ENCODE measurements around the gene ZNF316. TPM values are rescaled to one million over a fixed set of nuclear protein-coding genes. Genes with fewer than 3 reads are reported as not detected.

Gene ZNF316
- total RNA-seq, 1 donor from 2014 or later: 60.3 TPM

DNA sequence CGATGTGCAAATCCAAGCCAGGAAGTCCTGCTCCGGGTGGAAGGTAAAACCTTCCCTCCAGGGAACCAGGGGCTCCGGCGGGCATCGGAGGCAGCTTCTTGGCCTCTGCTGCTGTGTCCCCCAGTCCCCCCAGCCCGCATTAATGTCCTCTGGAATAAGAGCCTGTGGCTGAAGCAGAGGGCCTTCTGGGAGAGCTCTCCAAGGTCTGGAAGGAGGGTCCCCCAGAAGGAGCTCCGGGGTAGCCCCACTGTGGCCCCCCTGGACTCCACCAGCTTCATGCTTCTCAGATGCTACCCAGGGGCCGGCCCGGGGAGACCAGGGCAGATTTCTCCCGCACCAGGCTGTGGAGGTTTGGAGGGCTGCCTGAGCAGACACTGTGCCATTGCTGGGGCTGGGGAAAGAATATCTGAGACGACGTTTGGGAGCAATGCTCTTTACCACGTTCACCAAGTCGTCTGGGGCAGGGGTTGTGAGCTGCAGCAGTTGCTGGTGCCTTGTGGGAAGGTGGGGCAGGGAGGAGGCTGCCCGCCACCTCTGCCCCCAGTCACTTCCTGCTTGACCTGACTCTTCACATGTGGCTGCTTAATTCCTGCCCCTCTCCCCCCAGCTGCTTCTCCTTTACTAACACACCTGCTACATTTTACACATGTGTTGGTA is 13.4 kb upstream of the ZNF316 start:
- Histone ChIP-seq H3K27ac (no peak overlapping the region), H3K4me1 (no peaks in the 10 kb centered on the region), H3K36me3 (peaks cover 15 to 27% of the 10 kb centered on the region in 2 donors), H3K9me3 (no peaks in the 10 kb centered on the region), H3K27me3 (no peaks in the 10 kb centered on the region), H3K4me3 (no peak overlapping the region)
- intact Hi-C loops (cut with DNase I): no loop called here
- TF ChIP-seq, protein P1, sequence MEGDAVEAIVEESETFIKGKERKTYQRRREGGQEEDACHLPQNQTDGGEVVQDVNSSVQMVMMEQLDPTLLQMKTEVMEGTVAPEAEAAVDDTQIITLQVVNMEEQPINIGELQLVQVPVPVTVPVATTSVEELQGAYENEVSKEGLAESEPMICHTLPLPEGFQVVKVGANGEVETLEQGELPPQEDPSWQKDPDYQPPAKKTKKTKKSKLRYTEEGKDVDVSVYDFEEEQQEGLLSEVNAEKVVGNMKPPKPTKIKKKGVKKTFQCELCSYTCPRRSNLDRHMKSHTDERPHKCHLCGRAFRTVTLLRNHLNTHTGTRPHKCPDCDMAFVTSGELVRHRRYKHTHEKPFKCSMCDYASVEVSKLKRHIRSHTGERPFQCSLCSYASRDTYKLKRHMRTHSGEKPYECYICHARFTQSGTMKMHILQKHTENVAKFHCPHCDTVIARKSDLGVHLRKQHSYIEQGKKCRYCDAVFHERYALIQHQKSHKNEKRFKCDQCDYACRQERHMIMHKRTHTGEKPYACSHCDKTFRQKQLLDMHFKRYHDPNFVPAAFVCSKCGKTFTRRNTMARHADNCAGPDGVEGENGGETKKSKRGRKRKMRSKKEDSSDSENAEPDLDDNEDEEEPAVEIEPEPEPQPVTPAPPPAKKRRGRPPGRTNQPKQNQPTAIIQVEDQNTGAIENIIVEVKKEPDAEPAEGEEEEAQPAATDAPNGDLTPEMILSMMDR (IDR thresholded peaks at IDR 0.05): no peak
- DNase-seq (ENCODE audit: low spot score in 2 of 2): no peak

GRCh38 chr7:6624246-6624611 is 12.9 kb upstream of the ZNF316 start:
- H3K36me3 ChIP-seq: peaks cover 15 to 27% of the 10 kb centered on the region in 2 donors

GRCh38 chr7:6628045-6628444 is 9.1 kb upstream of the ZNF316 start:
- no peaks in the 10 kb centered on the region for H3K9me3 ChIP-seq
- DNase-seq (ENCODE audit: low spot score in 2 of 2): no peak
- intact Hi-C loops (cut with DNase I): no loop called here
- H3K4me1 ChIP-seq: no peaks in the 10 kb centered on the region
- H3K27ac ChIP-seq: no peak overlapping the region
- TF ChIP-seq, protein P1 (IDR thresholded peaks at IDR 0.05): no peak
- no peak overlapping the region for H3K4me3 ChIP-seq
- no peaks in the 10 kb centered on the region for H3K27me3 ChIP-seq
- peaks cover 2 to 9% of the 10 kb centered on the region in 2 donors for H3K36me3 ChIP-seq

More at GRCh38 chr7:6624246-6624611, 12.9 kb upstream of the ZNF316 start:
- TF ChIP-seq, protein P1 (IDR thresholded peaks at IDR 0.05): no peak
- Histone ChIP-seq H3K27me3 (no peaks in the 10 kb centered on the region), H3K27ac (no peak overlapping the region), H3K9me3 (no peaks in the 10 kb centered on the region), H3K4me3 (no peak overlapping the region), H3K4me1 (no peaks in the 10 kb centered on the region)
- intact Hi-C loops (cut with DNase I): no loop called here
- DNase-seq (ENCODE audit: low spot score in 2 of 2): no peak

DNA sequence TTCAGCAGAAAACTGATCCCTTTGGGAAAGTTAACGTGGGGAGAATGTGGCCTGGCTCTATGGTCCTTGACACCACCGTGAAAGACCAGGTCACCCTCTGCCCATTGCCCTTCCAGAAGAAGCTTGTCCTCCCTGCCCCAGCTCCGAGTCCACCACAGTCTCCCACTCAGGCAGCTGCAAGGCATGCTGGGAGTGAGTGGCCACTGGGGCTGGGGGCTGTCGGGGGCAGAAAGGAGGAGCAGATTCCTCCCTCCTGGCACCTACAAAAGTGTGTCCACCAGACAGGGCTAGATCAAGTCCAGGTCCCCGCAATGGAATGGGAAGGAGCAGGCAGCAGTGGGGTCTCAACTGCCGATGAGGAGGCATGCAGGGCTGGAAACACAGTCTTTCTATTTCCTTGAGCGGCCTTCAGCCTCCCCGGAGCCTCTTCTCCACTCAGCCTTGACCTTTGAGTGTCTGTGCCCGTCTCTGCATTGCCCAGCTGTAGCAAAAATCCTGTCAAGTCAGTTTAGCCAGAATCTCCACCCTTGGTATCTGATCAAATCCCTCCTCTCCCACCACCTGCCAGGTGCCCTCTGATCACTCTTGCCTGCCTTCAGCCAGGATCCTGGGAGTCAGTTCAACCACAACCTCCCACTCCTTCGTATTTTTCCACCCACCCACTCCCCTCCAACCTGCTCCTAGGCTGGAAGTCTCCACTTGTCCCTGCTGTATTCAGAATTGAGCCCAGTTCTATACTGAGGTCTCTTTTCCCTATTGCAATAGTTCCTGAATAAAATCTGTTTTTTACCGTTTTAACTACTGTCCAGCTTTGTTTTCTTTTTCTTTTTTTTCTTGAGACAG is 6.9 kb upstream of the ZNF316 start:
- H3K4me1 ChIP-seq: no peaks in the 10 kb centered on the region
- intact Hi-C loops (cut with DNase I): no loop called here
- no peak for DNase-seq (ENCODE audit: low spot score in 2 of 2)

GRCh38 chr7:6631605-6632004 is 5.5 kb upstream of the ZNF316 start:
- Histone ChIP-seq H3K4me3 (no peak overlapping the region), H3K4me1 (peaks cover under 1 to 4% of the 10 kb centered on the region in 2 donors), H3K27ac (no peak overlapping the region), H3K27me3 (no peaks in the 10 kb centered on the region), H3K9me3 (no peaks in the 10 kb centered on the region), H3K36me3 (no peaks in the 10 kb centered on the region)
- TF ChIP-seq, protein P1 (IDR thresholded peaks at IDR 0.05): no peak
- intact Hi-C loops (cut with DNase I): no loop called here
- DNase-seq (ENCODE audit: low spot score in 2 of 2): no peak

More for the DNA sequence above, 6.9 kb upstream of the ZNF316 start:
- Histone ChIP-seq H3K9me3 (no peaks in the 10 kb centered on the region), H3K27ac (no peak overlapping the region), H3K4me3 (no peak overlapping the region), H3K27me3 (no peaks in the 10 kb centered on the region), H3K36me3 (peaks cover 0 to 2% of the 10 kb centered on the region in 2 donors)
- TF ChIP-seq, protein P1 (IDR thresholded peaks at IDR 0.05): no peak
